ENCODE results near the gene CGB1. TPM values are rescaled to one million over a fixed set of nuclear protein-coding genes. Genes with fewer than 3 reads are reported as not detected.
"Not testable (repeated sequence)": the region's sequence is repeated elsewhere in the genome, so short reads cannot be mapped to it uniquely, and the experiment has no call there.

CGB1 gene
- total RNA-seq, 4 donors from 2014 or later: not detected

DNA sequence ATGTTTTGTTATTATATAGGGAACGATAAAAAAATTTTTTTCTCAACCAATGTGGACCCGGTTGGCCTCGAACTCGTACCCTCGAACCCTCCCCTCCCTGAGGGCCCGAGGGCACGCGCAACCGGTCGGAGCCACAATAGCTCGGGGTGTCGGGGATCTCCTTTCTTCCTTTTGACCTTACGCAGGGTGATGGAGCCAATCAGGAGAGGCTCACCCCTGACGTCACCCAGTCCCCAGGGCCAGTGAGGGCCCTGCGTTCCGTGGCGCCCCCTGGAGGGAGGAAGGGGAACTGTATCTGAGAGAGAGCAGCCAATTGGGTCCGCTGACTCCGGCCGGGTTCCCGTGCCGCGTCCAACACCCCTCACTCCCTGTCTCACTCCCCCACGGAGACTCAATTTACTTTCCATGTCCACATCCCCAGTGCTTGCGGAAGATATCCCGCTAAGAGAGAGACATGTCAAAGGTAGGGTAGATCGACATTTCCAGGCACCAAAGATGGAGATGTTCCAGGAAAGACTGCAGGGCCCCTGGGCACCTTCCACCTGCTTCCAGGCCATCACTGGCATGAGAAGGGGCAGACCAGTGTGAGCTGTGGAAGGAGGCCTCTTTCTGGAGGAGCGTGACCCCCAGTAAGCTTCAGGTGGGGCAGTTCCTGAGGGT lies 4.9 kb downstream of the CGB1 start, which contains the start of gene CGB2:
TSS of gene CGB2 (plus strand) at position 249 of the 660 bp plus-strand sequence. CDS start at position 455, 206 bp downstream.
- DNase-seq; H3K4me1 ChIP-seq; H3K4me3 ChIP-seq (replicated peaks in 1 of 3); H3K36me3 ChIP-seq; intact Hi-C loops (cut with DNase I); H3K9me3 ChIP-seq; H3K27me3 ChIP-seq; H3K27ac ChIP-seq: not testable (repeated sequence)
- WGBS, 2 donors: 21 to 34% methylated on average over 22 to 28 of the region's 28 CpGs

DNA sequence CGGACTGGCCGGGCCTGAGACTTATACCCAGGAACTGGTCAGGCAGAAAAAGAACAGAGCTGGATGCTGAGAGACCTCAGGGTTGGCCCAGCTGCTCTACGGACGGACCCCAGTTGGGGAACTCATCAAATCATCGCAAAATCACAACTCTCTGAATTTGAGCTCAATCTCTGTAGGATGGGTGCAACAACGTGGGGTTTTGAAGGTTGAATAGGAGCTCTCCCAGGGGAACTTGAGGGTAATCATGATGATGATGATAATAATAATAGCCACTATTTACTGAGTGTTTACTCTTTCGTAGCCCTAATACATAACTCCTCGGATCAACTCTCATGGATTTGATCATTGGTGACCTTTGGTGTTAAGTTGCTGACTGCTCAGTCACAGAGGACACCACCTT lies 6.4 kb downstream of the CGB1 start:
- H3K36me3 ChIP-seq; H3K27me3 ChIP-seq; H3K9me3 ChIP-seq; H3K4me1 ChIP-seq; H3K4me3 ChIP-seq (replicated peaks in 1 of 3); DNase-seq; H3K27ac ChIP-seq; intact Hi-C loops (cut with DNase I): not testable (repeated sequence)
- WGBS, 2 donors: 92 to 95% methylated on average over 4 to 7 of the region's 8 CpGs

DNA sequence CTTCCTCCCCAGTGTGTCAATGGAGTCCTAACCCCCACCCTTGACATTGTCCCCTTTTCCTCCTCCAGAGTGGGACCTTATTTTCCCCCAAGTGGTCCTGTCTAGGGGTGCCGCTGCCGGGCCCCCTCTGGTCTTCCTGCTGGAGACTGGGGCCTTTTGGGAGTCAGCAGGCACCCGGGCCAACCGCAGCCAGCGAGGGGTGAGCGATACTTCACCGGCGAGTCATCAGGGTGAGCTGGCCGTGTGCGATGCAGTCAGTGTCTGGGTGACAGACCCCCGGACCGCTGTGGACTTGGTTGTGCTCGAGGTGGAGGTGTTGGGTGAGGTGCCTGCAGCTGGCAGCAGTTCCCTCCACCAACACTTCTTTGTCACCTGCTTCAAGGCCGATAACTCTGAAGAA lies 6.9 kb downstream of the CGB1 start:
- DNase-seq; intact Hi-C loops (cut with DNase I): not testable (repeated sequence)
- 92 to 95% methylated on average over 8 to 11 of the region's 14 CpGs for WGBS, 2 donors

DNA sequence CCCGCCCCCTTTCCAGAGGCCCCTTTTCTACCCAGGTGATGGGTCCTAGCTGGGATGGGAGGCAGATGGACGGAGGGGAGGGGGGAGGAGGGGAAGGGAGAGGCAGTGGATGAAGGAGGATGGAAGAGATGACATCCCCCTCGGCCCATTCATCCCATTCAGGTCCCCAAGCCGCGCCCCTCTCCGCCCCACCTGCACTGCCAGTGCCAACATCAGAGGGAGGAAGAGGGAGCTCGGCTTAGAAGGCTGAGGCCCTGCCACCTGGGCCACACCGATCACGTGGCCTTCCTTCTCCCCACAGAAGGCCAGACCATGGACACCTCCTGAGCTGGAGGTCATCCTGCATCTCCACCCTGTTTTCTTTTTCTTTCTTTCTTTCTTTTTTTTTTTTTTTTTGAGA lies 8.0 kb downstream of the CGB1 start:
- DNase-seq; H3K27me3 ChIP-seq; H3K27ac ChIP-seq; H3K4me1 ChIP-seq; H3K36me3 ChIP-seq; H3K9me3 ChIP-seq; intact Hi-C loops (cut with DNase I); H3K4me3 ChIP-seq (replicated peaks in 1 of 3): not testable (repeated sequence)
- 79 to 83% methylated on average over 7 to 8 of the region's 9 CpGs for WGBS, 2 donors

More for the DNA sequence above, 6.9 kb downstream of the CGB1 start:
- not testable (repeated sequence) for H3K4me1 ChIP-seq; H3K36me3 ChIP-seq; H3K27ac ChIP-seq; H3K4me3 ChIP-seq (replicated peaks in 1 of 3); H3K27me3 ChIP-seq; H3K9me3 ChIP-seq

DNA sequence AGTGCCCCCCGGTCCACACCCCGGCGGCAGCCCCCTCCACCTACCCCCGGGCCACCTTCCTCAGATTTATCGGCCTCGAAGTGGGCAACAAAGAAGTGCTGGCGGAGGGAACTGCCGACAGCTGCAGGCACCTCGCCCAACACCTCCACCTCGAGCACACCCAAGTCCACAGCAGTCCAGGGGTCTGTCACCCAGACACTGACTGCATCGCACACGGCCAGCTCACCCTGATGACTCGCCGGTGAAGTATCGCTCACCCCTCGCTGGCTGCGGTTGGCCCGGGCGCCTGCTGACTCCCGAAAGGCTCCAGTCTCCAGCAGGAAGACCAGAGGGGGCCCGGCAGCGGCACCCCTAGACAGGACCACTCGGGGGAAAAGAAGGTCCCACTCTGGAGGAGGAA lies 11.1 kb downstream of the CGB1 start:
- H3K36me3 ChIP-seq; H3K4me1 ChIP-seq; intact Hi-C loops (cut with DNase I); H3K4me3 ChIP-seq (replicated peaks in 1 of 3); H3K27me3 ChIP-seq; H3K9me3 ChIP-seq; DNase-seq; H3K27ac ChIP-seq: not testable (repeated sequence)
- 82 to 88% methylated on average over 18 to 20 of the region's 23 CpGs for WGBS, 2 donors

DNA sequence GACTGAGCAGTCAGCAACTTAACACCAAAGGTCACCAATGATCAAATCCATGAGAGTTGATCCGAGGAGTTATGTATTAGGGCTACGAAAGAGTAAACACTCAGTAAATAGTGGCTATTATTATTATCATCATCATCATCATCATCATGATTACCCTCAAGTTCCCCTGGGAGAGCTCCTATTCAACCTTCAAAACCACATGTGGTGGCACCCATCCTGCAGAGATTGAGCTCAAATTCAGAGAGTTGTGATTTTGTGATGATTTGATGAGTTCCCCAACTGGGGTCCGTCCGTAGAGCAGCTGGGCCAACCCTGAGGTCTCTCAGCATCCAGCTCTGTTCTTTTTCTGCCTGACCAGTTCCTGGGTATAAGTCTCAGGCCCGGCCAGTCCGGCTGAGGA lies 11.6 kb downstream of the CGB1 start:
- H3K27ac ChIP-seq; H3K27me3 ChIP-seq; H3K36me3 ChIP-seq; intact Hi-C loops (cut with DNase I); H3K4me3 ChIP-seq (replicated peaks in 1 of 3); DNase-seq; H3K4me1 ChIP-seq; H3K9me3 ChIP-seq: not testable (repeated sequence)
- 70 to 88% methylated on average over 2 to 4 of the region's 6 CpGs for WGBS, 2 donors

DNA sequence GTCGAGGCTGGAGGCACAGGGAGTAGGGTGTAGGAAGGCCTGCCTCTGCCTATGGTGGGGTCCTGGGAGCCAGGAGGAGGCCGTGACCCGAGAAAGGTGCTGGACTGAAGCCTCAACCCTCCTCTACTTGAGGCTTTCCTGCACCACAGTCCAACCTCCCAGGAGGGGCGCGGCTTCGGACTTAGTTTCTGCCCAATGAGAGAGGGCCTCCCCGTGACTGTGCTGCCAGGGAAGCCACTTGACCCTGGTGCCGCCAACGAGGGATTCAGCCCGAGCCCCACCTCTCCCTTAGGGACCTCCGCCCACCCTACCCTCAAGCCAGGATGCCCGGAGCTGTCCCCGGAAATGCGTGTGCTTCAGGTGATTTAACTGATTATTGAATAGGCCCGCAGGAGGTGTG lies 12.5 kb downstream of the CGB1 start, which contains the start of gene CGB3:
TSS of gene CGB3 (minus strand) at position 101 of the 400 bp plus-strand sequence. CDS start 362 bp downstream, outside the sequence.
- H3K27ac ChIP-seq; H3K9me3 ChIP-seq; DNase-seq; H3K4me1 ChIP-seq; H3K27me3 ChIP-seq; intact Hi-C loops (cut with DNase I); H3K4me3 ChIP-seq (replicated peaks in 1 of 3); H3K36me3 ChIP-seq: not testable (repeated sequence)
- WGBS, 2 donors: 53 to 87% methylated on average over 3 of the region's 15 CpGs

DNA sequence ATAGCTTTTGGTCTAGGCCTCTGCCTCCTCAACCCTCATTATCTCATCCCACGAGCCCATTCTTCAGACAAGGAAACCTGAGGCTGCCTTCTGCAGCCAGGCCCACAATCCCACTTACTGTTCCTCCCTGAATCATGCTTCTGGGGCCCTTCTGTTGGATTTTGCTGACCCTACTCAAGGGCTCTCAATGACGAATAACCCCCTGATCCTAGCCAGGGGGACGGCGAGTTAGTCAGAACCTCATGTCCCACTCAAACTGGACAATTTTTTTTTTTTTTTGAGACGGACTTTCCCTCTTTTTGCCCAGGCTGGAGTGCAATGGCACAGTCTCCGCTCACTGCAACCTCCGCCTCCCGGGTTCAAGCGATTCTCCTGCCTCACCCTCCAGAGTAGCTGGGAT lies 14.6 kb downstream of the CGB1 start:
- TF ChIP-seq, protein P1, sequence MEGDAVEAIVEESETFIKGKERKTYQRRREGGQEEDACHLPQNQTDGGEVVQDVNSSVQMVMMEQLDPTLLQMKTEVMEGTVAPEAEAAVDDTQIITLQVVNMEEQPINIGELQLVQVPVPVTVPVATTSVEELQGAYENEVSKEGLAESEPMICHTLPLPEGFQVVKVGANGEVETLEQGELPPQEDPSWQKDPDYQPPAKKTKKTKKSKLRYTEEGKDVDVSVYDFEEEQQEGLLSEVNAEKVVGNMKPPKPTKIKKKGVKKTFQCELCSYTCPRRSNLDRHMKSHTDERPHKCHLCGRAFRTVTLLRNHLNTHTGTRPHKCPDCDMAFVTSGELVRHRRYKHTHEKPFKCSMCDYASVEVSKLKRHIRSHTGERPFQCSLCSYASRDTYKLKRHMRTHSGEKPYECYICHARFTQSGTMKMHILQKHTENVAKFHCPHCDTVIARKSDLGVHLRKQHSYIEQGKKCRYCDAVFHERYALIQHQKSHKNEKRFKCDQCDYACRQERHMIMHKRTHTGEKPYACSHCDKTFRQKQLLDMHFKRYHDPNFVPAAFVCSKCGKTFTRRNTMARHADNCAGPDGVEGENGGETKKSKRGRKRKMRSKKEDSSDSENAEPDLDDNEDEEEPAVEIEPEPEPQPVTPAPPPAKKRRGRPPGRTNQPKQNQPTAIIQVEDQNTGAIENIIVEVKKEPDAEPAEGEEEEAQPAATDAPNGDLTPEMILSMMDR (IDR thresholded peaks at IDR 0.05): no peak
- TF ChIP-seq POLR2A (IDR thresholded peaks at IDR 0.05): no peak
- no peak for DNase-seq
- Histone ChIP-seq H3K4me1 (peaks cover 17 to 24% of the 10 kb centered on the region in 2 donors), H3K36me3 (no peaks in the 10 kb centered on the region), H3K9me3 (no peaks in the 10 kb centered on the region), H3K27me3 (no peaks in the 10 kb centered on the region), H3K4me3 (replicated peaks in 1 of 3) (no peak overlapping the region), H3K27ac (no peak overlapping the region)
- 90 to 94% methylated on average over 9 of the region's 9 CpGs for WGBS, 2 donors
- intact Hi-C loops (cut with DNase I): no loop called here

All from thyroid gland (tissue), 4 donors.